GM21423 (cell line): ENCODE measurements around the gene UBL5.

Experiments used
- ATAC-seq: cut with Tn5 transposase; IDR thresholded peaks from one replicate; pipeline ENCODE4 v1.9.1; 2021; ENCODE audit warnings: mild to moderate bottlenecking, moderate library complexity; ENCODE audit not compliant: unreplicated experiment

The UBL5 gene

GRCh38 chr19:9878511-9879196 is 50.9 kb downstream of the UBL5 start:
- ATAC-seq = no peak
